Inferior parietal cortex (tissue), 1 donor: Measurements from ENCODE around the gene USP40.

Experiments
- DNase-seq: peaks from one replicate; pipeline ENCODE4 v3.0.0-alpha.2; 2016; ENCODE audit errors: extremely low spot score

USP40 gene

GRCh38 chr2:233458031-233458610, 108.5 kb downstream of the USP40 start:
- no peak for DNase-seq

GRCh38 chr2:233457356-233457755, 109.2 kb downstream of the USP40 start:
- DNase-seq = no peak

- no peak for DNase-seq
Measured at GRCh38 chr2:233456934-233457333, 109.6 kb downstream of the USP40 start.

GRCh38 chr2:233456111-233456510, 110.5 kb downstream of the USP40 start:
- DNase-seq = no peak

GRCh38 chr2:233455491-233455890, 111.1 kb downstream of the USP40 start:
- no peak for DNase-seq

GRCh38 chr2:233455006-233455405, 111.6 kb downstream of the USP40 start:
- no peak for DNase-seq

GRCh38 chr2:233453916-233454315, 112.7 kb downstream of the USP40 start:
- DNase-seq = no peak

- no peak for DNase-seq
Measured at GRCh38 chr2:233453111-233453915, 113.3 kb downstream of the USP40 start.

GRCh38 chr2:233451950-233452349, 114.6 kb downstream of the USP40 start:
- DNase-seq = no peak

GRCh38 chr2:233450864-233451575, 115.6 kb downstream of the USP40 start:
- DNase-seq = no peak

- no peak for DNase-seq
Measured at GRCh38 chr2:233449921-233450863, 116.4 kb downstream of the USP40 start.

- peak; percentile 34 for DNase-seq
Measured at GRCh38 chr2:233449081-233449901, 117.3 kb downstream of the USP40 start.

- no peak for DNase-seq
Measured at GRCh38 chr2:233448575-233448974, 118.0 kb downstream of the USP40 start.

- DNase-seq = no peak
Measured at GRCh38 chr2:233448220-233448559, 118.4 kb downstream of the USP40 start.

- no peak for DNase-seq
Measured at GRCh38 chr2:233447506-233448219, 118.9 kb downstream of the USP40 start.

- DNase-seq = no peak
Measured at GRCh38 chr2:233446606-233447305, 119.8 kb downstream of the USP40 start.

GRCh38 chr2:233446121-233446520, 120.5 kb downstream of the USP40 start:
- DNase-seq = no peak

GRCh38 chr2:233445152-233445830, 121.3 kb downstream of the USP40 start:
- no peak for DNase-seq

- DNase-seq = no peak
Measured at GRCh38 chr2:233444501-233444900, 122.1 kb downstream of the USP40 start.
